Activated CD4-positive, alpha-beta T cell treated with anti-CD3 and anti-CD28 coated beads, Interleukin-10, Interleukin-2, amounts not matched to agents 100 ng/mL and 50 ng/mL, durations not matched to agents 16 hours and 8 hours (primary cell): ENCODE results near the gene QRICH1.
"Not testable (repeated sequence)": the region's sequence is repeated elsewhere in the genome, so short reads cannot be mapped to it uniquely, and the experiment has no call there.

Experiments used
- DNase-seq: peaks from one replicate; pipeline ENCODE4 v3.0.0-alpha.2; 2020

QRICH1 gene

DNA sequence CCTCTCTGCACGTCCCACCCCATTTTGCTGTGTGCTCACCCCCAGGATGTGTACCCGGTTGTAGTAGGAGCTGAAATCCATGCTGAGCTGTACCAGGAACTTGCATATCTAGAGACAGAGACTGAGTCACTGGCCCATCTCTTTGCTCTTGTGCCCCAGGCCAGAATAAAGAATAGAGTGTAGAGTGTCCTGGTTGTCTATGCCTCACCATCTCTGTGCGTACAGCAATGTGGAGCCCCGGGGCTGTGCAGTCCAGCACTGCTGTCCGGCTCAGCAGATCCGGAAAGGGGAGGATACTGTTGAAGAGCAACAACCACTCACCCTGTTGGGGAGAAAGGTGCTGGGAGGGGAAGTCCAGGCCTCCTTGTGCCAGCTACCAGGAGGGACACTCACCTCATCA is 78.1 kb downstream of the QRICH1 start:
- no peak for DNase-seq

DNA sequence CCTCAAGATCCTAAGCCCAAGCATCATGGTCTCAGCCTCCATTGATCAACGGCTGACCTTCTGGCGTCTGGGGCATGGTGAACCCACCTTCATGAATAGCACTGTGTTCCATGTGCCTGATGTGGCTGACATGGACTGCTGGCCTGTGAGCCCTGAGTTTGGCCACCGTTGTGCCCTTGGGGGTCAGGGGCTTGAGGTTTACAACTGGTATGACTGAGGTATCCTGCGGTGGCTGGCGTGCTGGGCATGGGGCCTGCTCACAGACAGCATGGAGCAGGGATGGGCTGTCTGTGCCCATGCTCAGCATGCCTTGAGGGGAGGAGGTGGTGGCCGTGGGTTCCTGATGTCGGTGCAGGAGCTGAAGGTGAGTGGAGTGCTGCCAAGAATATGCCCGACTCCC is 78.8 kb downstream of the QRICH1 start:
- no peak for DNase-seq

DNA sequence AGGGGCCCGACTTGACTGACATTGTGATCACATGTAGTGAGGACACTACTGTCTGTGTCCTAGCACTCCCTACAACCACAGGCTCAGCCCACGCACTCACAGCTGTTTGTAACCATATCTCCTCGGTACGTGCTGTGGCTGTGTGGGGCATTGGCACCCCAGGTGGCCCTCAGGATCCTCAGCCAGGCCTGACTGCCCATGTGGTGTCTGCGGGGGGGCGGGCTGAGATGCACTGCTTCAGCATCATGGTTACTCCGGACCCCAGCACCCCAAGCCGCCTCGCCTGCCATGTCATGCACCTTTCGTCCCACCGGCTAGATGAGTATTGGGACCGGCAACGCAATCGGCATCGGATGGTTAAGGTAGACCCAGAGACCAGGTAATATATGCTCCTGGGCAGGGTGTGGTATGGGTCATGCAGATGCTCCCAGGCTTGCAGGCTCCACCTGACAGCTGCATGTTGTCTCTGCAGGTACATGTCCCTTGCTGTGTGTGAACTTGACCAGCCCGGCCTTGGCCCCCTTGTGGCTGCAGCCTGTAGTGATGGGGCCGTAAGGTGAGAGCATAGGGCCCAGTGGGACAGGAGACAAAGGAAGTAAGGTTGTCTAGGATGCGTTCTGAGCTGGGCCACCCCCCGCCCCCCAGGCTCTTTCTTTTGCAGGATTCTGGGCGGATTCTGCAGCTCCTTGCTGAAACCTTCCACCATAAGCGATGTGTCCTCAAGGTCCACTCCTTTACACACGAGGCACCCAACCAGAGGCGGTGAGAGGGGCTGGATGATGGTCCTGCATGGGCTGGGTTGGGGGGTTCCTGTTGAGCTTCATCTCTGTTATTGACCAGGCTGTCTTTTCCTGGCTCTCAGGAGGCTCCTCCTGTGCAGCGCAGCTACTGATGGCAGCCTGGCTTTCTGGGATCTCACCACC is 79.9 kb downstream of the QRICH1 start:
- peak; percentile 60 for DNase-seq

DNA sequence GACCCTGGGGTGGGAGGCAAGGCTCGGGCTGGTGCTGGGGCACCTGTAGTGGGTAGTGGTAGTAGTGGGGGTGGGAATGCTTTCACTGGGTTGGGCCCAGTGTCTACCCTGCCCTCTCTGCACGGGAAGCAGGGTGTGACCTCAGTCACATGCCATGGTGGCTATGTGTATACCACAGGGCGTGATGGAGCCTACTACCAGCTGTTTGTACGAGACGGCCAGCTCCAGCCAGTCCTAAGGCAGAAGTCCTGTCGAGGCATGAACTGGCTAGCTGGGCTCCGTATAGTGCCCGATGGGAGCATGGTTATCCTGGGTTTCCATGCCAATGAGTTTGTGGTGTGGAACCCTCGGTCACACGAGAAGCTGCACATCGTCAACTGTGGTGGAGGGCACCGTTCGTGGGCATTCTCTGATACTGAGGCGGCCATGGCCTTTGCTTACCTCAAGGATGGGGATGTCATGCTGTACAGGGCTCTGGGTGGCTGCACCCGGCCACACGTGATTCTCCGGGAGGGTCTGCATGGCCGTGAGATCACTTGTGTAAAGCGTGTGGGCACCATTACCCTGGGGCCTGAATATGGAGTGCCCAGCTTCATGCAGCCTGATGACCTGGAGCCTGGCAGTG is 80.6 kb downstream of the QRICH1 start:
- no peak for DNase-seq

DNA sequence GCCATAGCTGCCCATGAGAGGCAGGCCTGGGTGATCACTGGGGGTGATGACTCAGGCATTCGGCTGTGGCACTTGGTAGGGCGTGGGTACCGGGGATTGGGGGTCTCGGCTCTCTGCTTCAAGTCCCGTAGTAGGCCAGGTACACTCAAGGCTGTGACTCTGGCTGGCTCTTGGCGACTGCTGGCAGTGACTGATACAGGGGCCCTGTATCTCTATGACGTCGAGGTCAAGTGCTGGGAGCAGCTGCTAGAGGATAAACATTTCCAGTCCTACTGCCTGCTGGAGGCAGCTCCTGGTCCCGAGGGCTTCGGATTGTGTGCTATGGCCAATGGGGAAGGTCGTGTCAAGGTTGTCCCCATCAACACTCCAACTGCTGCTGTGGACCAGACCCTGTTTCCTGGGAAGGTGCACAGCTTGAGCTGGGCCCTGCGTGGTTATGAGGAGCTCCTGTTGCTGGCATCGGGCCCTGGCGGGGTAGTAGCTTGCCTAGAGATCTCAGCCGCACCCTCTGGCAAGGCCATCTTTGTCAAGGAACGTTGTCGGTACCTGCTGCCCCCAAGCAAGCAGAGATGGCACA is 81.3 kb downstream of the QRICH1 start:
- no peak for DNase-seq

DNA sequence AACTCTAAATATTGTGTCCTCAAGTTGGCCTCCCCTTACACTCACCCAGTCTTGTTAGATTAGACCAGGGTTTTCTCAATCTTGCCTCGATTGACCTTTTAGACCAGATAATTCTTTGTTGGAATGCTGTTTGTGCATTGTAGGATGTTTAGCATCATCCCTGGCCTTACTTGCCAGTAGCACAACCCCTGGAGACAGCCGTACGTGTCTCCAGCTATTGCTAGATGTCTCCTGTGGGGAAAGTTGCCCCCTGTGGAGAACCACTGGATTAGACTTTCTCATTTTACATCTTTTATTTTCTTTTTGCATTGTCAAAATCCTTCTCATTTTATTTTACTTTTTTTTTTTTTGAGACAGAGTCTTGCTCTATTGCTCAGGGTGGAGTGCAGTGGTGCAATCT is 84.5 kb downstream of the QRICH1 start:
- DNase-seq = no peak

DNA sequence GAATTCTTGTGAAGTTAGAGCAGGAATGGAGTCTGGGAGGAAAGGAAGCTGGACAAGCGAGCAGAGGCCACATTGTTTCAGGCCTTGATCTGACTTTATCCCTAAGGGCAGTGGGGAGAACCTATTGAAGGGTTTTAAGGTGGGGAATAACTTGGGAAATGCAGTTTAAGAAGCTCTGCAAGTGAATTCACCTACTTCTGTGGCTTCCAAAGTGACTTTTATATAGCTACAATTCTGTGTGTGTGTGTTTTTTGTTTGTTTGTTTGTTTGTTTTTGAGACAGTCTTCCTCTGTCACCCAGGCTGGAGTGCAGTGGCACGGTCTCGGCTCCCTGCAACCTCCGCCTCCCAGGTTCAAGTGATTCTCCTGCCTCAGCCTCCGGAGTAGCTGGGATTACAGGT is 85.2 kb downstream of the QRICH1 start:
- not testable (repeated sequence) for DNase-seq

DNA sequence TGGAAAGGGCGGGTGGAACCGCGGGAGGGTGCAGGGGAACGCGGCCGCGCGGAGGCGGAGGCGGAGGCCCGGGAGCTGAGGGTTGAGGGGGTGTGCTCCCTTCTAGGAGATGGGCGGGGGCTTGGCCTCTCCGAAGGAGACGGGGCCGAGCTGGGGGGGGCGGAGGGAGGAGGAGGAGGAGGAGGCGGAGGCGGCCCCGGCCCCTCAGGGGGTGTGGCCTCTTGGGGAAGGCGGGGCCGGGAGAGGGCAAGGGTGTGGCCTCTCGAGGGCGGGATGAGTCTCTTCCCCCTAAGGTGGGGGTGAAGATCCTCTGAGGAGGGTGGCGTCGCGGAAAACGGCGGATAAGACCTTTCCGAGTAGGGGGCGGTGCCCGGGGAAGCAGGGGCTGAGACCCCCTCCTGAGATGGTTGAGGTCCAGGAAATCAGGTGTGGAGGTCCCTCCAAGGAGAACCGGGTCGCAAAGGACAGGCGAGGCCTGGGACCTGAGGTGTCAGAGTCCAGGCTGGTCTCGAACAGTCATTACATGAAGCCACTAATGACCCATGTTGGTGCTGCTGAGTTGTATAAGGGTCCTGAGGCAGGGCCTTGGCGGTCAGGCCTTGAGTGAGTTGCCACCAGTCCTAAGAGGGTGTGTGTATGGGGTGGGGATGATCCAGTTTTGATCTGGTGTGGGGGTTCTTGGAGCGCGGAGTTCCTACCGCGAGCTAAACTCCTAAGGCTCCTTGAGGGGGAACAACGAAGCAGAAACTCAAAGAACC is 85.9 kb downstream of the QRICH1 start:
- DNase-seq = peak; percentile 95

DNA sequence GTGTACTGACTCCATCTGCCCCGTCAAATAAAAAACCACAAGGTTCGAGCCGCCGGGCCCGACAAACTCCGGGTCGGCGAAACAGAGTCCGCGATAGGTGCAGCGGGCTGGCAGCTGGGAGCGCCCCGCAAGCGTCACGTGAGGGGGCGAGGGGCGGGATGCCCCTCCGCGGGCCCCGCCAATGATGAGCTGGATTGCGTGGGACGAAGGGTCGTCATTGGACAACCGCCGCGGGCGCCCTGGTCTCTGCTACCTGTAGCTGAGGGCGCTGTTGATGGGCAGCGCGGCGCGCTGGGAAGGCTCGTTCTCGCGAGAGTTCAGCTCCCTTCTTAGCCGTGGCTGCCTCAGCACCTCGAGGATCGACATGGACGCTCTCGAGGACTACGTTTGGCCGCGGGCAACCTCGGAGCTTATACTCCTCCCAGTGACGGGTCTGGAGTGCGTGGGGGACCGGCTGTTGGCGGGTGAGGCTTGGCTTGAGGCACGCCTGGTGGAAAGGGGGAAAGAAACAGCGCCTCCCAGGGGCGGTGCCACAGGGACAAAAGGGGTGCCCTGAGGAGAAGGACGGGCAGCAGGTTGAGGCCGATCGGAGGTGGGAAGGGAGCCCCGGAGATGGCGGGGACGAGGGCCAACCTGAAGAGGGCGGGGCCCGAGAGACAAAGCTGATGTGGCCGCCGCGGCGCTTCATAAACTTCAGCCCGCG is 86.7 kb downstream of the QRICH1 start, which contains the start of gene WDR6:
Gene WDR6, plus strand, starts transcription at position 324 of the 703 bp plus-strand sequence. Its CDS starts 41 bp downstream, at position 365.
- DNase-seq = peak; percentile 99

DNA sequence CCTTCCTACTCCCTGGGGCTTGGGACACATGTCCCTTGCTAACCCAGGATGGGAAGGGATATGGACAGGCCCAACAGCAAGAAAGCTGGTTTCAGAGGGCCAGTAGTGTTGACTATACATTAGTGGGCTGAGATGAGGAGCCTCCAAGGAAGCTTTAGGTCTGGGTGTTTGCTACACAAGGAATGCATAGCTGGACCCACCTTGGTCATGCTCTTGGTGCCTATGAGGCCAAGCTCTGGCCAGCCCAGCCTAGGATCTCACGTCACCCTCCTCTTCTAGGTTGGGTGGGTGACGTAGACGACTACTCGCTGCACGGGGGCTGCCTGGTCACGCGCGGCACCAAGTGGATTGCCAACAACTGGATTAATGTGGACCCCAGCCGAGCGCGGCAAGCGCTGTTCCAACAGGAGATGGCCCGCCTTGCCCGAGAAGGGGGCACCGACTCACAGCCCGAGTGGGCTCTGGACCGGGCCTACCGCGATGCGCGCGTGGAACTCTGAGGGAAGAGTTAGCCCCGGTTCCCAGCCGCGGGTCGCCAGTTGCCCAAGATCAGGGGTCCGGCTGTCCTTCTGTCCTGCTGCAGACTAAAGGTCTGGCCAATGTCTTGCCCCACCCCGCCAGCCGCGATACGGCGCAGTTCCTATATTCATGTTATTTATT is 87.3 kb downstream of the QRICH1 start:
- DNase-seq = no peak

DNA sequence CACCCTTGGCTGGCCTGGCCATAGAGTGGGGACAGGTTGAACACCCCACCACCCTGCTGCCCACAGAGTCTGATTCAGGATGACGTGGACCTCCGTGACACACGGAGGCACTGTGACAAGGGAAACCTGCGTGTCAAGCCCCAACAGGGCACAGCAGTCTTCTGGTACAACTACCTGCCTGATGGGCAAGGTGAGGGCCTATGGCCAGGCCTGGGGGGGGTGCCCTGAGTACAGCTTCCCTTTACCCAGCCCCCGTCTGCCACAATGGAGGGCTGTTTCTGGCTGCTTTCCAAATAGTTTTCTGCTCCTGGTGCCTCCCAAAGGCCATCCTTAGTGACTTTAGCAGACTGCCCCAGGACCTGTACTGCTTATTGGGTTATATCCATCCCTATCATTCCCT is 87.9 kb downstream of the QRICH1 start:
- DNase-seq = no peak

DNA sequence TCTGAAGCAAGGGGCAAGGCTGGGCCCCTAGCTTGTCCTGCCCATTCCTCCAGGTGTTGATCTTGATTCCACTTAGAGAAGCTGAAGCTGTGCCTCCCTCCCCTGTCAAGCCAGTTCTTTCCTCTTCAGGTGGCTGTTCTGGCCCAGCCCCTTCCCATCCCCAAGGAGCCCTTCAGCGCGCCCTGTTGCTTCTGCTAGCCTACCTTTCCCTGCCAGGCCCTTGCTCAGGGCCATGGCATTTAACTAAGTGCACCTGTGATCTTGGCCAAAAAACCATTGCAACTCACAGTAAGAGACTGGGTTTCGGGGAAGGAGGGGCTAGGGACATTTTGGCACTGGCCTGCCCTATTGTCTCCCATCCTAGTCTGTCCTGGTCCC is 88.6 kb downstream of the QRICH1 start:
- no peak for DNase-seq

DNA sequence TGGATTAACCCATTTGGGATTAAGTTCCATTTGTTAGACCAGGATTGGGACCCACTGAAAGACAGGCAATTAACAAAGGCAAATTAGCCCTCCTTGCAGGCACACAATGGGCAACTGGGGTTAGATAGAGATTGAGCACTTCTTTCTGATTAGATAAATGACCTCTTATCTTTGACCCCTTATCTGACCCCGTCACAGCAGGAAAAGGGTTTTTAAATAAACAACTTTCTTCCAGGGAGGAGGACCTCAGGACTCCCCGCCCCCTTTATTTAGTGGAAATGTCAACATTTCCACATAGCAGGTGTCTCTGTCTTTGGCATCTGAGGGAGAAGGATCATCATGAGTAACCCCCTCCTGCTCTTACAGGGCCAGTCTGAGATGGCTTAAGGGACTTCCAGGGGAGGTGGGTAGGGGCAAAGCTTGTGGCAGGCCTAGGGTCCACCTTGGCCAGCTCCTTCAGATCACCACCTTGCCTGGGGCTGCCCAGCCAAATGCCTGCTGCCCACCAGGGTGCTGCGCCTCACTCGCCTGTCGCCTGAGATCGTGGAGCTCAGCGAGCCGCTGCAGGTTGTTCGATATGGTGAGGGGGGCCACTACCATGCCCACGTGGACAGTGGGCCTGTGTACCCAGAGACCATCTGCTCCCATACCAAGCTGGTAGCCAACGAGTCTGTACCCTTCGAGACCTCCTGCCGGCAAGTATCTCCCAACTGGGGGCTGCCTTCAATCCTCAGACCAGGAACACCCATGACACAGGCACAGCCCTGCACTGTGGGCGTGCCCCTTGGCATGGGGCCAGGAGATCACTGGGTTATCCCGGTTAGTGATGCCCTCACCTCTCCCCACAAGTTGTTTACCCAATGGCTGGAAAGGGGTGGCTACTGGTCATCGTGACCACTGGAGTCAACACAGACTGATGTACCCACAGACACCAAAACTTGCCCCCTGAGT is 89.2 kb downstream of the QRICH1 start:
- no peak for DNase-seq

DNA sequence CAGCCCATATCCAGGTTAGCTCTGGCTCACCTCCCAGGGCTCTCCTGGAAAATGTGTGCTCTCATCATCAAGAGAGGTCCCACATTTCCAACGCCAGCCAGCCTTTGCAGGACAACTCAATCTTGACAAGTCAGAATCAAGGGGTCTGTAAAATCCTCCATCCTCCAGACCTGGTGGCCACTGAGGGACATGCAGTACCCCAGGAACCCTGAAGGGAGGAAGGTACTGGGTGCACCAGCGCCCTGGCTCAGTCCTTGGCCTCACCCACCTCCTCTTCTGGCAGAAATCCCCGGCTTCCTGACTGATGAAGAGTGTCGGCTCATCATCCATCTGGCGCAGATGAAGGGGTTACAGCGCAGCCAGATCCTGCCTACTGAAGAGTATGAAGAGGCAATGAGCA is 92.7 kb downstream of the QRICH1 start:
- DNase-seq = no peak

DNA sequence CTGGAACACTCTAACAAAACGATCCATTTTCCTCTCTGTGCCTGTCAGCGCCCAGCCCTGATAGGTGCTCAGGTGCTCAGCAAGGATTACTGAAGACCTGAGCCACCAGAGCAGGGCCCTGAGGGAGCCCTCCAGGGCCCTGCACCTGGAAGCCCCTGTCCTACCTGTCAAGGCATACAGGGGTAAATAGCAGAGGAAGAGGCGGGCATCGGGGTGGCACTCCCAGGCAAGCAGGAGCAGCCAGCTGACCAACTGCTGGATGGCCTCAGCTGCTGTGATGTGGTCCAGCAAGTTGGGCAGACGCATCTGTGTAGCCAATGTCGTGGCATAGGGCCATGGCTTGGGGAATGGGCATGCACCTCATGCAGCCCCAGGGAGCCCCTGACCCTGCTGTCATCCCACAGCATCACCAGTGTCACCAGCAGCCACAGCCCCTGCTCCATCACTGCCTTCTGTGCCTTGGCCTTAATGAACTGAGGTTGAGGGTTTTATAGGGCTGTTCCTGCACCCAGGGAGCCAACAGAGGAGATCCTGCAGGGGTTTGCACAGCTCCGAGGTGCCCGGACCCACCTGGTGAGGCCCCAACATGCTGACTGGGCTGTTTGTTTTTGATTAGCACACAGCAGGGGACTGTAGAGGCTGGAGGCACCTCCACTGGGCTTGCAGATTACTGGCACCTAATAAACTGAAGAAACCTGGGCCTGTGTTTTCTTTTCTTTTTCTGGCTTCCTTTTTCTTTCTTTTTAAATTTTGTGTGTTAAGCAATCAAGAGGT is 94.6 kb downstream of the QRICH1 start:
- no peak for DNase-seq

DNA sequence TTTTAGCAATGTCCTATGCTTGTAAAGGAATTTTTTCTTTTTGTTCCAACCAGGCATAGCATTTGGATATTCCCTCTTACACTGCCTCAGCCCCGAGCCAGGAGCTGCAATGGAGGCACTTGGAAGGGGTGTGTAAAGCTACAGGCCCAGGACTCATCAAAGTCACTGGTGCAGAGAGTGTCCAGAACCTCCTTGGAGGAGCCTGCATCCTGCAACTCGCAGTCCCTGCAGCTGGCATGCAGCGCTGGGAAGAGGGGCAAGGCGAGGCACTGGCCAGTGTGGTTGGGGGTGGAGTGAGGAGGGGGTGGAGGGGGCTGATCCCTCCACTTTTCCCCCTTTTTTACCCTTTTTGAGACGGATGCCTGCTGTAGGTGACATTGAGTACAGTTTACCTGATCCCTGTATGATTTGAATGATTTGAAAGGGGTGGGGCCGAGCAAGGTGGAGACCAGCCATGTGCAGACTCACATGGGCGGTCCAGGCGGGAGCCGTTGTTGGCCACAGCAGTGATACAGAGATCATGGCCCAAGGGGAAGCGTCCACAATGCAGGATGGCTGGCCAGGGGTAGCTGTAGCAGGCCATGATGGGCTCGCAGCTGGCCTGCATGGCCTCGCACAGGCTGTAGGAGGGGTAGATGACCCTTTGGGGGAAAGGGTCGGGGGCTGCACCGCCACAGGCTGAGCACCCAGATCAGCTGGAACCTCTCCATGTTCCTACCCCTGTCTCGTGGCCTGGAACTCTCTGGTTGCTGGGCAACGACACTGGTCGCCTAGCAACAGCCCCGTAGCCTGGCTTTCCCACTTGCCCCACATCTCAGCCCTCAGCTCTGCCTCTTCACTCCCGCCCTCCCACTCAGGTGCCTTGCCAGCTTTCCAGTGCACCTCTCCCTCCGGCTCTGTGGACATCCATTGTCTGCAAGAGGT is 95.9 kb downstream of the QRICH1 start:
- no peak for DNase-seq

DNA sequence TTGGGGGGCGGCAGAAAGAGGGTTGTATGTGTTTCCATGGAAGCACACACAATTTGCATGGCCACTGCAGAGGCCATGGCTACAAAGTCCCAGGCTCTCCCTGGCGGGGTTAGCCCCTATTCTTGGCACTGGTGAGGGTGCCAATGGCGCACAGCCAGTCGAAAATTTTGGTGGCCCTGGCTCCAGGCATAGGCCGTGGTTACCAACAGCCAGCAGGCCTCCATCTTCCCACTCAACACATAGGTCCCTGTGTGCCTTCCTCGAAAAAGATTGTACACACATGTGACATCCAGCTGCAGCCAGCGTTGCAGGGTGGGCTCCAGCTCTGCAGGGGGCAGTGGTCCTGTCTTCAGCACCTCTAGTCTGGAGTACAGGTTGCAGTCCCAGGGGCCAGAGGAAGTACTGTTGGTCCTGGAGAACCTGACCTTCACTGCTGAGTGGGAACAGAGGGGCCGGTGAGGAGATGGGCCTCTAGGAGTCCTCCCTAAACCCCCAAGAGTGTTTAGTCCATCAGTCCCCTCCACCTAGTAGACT is 96.7 kb downstream of the QRICH1 start:
- DNase-seq = no peak

DNA sequence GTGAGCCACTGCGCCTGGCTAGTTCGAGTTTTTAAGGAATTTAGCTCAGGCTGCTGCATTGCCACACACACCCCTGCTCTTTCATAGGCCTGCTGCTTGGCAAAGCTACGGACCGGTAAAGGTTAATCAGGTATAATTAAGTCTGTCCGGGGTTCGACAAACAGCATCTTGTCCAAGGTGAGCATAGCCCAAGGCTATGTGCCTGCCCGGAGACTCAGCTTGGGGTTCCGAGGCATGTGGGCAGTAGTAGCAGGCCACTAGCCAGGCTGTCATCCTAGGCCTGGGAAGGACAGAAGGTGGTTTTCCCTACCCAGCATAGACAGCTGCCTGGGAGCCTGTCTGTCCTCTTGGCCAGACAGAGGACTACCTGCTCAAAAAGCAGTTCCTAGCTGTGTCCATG is 97.2 kb downstream of the QRICH1 start:
- DNase-seq = no peak

DNA sequence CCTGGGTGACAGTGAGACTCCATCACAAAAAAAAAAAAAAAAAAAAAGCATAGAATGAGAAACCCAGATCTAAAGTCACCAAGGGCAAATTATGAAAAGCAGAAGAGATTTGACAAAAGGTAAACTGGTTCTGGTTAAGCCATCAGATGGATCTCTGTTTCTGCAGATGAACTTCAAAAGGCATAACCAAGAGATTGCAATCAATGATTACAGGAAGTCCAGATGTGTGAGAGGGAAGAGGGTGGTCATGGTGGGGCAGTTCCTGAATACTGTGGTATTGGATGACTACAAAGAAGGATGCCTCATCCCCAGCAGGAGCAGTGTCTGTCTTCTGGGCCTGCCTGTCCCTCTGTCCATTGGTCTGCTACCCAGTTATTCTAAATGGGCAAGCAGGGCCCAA is 100.0 kb downstream of the QRICH1 start:
- DNase-seq = no peak
